CD4-positive, CD25-positive, alpha-beta regulatory T cell (primary cell): ENCODE data around the gene ANG. TPM values are rescaled to one million over a fixed set of nuclear protein-coding genes. Genes with fewer than 3 reads are reported as not detected.
"Not testable (repeated sequence)": the region's sequence is repeated elsewhere in the genome, so short reads cannot be mapped to it uniquely, and the experiment has no call there.

Experiments
- ATAC-seq, 2 donors: fragments of 150-1000 bp; cut with Tn5 transposase; one replicate each; pipeline ENCODE4 v1.10.0; 2021; ENCODE audit warnings: low read depth in 2 of 2, moderate number of reproducible peaks in 2 of 2, moderate library complexity in 1 of 2
- DNase-seq, 3 donors: peaks; one replicate each; pipeline versions ENCODE4 v3.0.0 to v3.0.0-alpha.2; 2012 to 2022; ENCODE audit warnings: mixed read lengths in 1 of 3
- H3K27ac ChIP-seq: one replicate; pipeline ENCODE4 v1.7.0; 2013; ENCODE audit warnings: mild to moderate bottlenecking, low read length; ENCODE audit not compliant: insufficient read depth, poor library complexity, severe bottlenecking
- H3K27me3 ChIP-seq: one replicate; pipeline ENCODE4 v1.7.0; 2013; ENCODE audit warnings: low read length; ENCODE audit not compliant: control insufficient read depth, insufficient read depth
- H3K36me3 ChIP-seq: one replicate; pipeline ENCODE4 v1.7.0; 2013; ENCODE audit warnings: mild to moderate bottlenecking, low read length, moderate library complexity; ENCODE audit not compliant: control insufficient read depth, insufficient read depth
- H3K4me1 ChIP-seq: 2 replicates; pipeline ENCODE4 v1.7.0; 2013; ENCODE audit warnings: mild to moderate bottlenecking, low read length; ENCODE audit not compliant: insufficient read depth, control insufficient read depth, poor library complexity, severe bottlenecking
- H3K4me3 ChIP-seq: one replicate; pipeline ENCODE4 v1.7.0; 2013; ENCODE audit warnings: low read depth, mild to moderate bottlenecking, low read length, moderate library complexity
- H3K9me3 ChIP-seq, 2 experiments: 1 replicate in 1 of 2; 2 replicates in 1 of 2; pipeline ENCODE4 v1.7.0; 2013; ENCODE audit warnings: low read length in 2 of 2, mild to moderate bottlenecking in 1 of 2, moderate library complexity in 1 of 2; ENCODE audit not compliant: control insufficient read depth in 2 of 2
- H3K27ac Mint-ChIP-seq, 3 donors: one replicate each; pipeline ENCODE4 v1.8.0; 2020 to 2022; ENCODE audit warnings: mild to moderate bottlenecking in 3 of 3, mixed read lengths in 3 of 3, moderate library complexity in 2 of 3
- H3K27me3 Mint-ChIP-seq: one replicate; pipeline ENCODE4 v1.8.0; 2022; ENCODE audit warnings: mild to moderate bottlenecking, mixed read lengths
- H3K36me3 Mint-ChIP-seq: one replicate; pipeline ENCODE4 v1.8.0; 2020; ENCODE audit warnings: mixed read lengths
- H3K4me1 Mint-ChIP-seq, 4 donors: one replicate each; pipeline ENCODE4 v1.8.0; 2020 to 2022; ENCODE audit warnings: mixed read lengths in 4 of 4, mild to moderate bottlenecking in 1 of 4
- H3K4me3 Mint-ChIP-seq, 4 donors: one replicate each; pipeline ENCODE4 v1.8.0; 2020 to 2022; ENCODE audit warnings: mild to moderate bottlenecking in 4 of 4, mixed read lengths in 4 of 4, moderate library complexity in 3 of 4
- H3K9me3 Mint-ChIP-seq, 7 donors: one replicate each; pipeline ENCODE4 v1.8.0; 2020 to 2022; ENCODE audit warnings: mixed read lengths in 7 of 7, mild to moderate bottlenecking in 3 of 7, moderate library complexity in 2 of 7
- polyA plus RNA-seq, 4 donors: library from polyadenylated mRNA; unstranded; fragments of 300-500 nt; fragmentation: Illumina TruSeq; gene quantifications; one replicate each; pipeline ENCODE4 v1.2.3, GENCODE V29; 2021
- total RNA-seq: library from RNA; stranded (reverse); gene quantifications from one replicate; pipeline ENCODE4 v1.2.3, GENCODE V29; 2022

ANG gene
- total and polyA plus RNA-seq, 5 donors from 2014 or later, result 0.59 to 2.3 (median 0.95) TPM

- ATAC-seq, H3K27ac Mint-ChIP-seq, H3K4me1 ChIP-seq, H3K9me3 Mint-ChIP-seq, H3K4me3 ChIP-seq, DNase-seq, H3K4me3 Mint-ChIP-seq, H3K36me3 Mint-ChIP-seq, H3K9me3 ChIP-seq, H3K36me3 ChIP-seq, H3K27ac ChIP-seq, H3K4me1 Mint-ChIP-seq: not testable (repeated sequence)
- peaks cover 11% of the 10 kb centered on the region for H3K27me3 ChIP-seq
- peaks cover 39% of the 10 kb centered on the region for H3K27me3 Mint-ChIP-seq
These were observed 37.6 kb downstream of the ANG start for GRCh38 chr14:20726121-20726520.

DNA sequence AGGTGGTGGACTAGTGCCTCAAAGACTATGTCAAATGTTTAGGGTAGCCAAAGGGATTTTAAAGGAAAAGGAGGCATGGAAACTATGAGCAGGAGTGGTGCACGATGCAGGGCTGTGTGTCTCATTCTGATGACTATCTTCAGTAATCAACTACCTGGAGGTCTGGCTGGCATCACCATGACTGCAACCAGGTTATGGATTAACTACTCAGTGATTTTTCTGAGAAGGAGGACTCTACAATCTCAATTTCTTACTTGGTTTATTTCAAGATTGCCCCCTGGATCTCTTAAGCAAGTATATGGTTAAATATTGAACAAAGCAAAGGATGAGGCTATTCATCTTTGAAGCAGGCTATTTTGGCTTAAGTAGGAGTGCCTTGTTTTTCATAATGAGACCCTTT lies 38.0 kb downstream of the ANG start:
- no peaks in the 10 kb centered on the region for H3K9me3 Mint-ChIP-seq

GRCh38 chr14:20730891-20731290 lies 42.3 kb downstream of the ANG start:
- Mint-ChIP-seq H3K4me3 (no peak overlapping the region), H3K9me3 (no peaks in the 10 kb centered on the region), H3K36me3 (peaks cover 3% of the 10 kb centered on the region), H3K4me1 (no peaks in the 10 kb centered on the region), H3K27ac (no peak overlapping the region), H3K27me3 (peaks cover 14% of the 10 kb centered on the region)
- no peak overlapping the region for H3K27ac ChIP-seq
- DNase-seq (no peak), ATAC-seq (no peak)
- H3K27me3 ChIP-seq, result peaks cover 6% of the 10 kb centered on the region
- H3K4me1 ChIP-seq, result no peaks in the 10 kb centered on the region
- H3K4me3 ChIP-seq, result no peak overlapping the region
- no peaks in the 10 kb centered on the region for H3K36me3 ChIP-seq
- no peaks in the 10 kb centered on the region for H3K9me3 ChIP-seq

More for the DNA sequence above, 38.0 kb downstream of the ANG start:
- H3K27ac Mint-ChIP-seq, result no peak overlapping the region
- H3K9me3 ChIP-seq, result no peaks in the 10 kb centered on the region
- DNase-seq, result no peak
- peaks cover 0 to 3% (median 0%) of the 10 kb centered on the region in 4 donors for H3K4me1 Mint-ChIP-seq
- ATAC-seq, result no peak
- H3K4me3 Mint-ChIP-seq, result no peak overlapping the region
- no peak overlapping the region for H3K27ac ChIP-seq
- no peak overlapping the region for H3K4me3 ChIP-seq
- no peaks in the 10 kb centered on the region for H3K4me1 ChIP-seq
- H3K27me3 ChIP-seq, result peaks cover 11% of the 10 kb centered on the region
- peaks cover 41% of the 10 kb centered on the region for H3K27me3 Mint-ChIP-seq
- no peaks in the 10 kb centered on the region for H3K36me3 ChIP-seq
- H3K36me3 Mint-ChIP-seq, result peaks cover 3% of the 10 kb centered on the region

GRCh38 chr14:20732477-20732876 lies 43.9 kb downstream of the ANG start:
- DNase-seq (no peak), ATAC-seq (no peak)
- no peaks in the 10 kb centered on the region for H3K4me1 Mint-ChIP-seq
- no peaks in the 10 kb centered on the region for H3K9me3 Mint-ChIP-seq
- Histone ChIP-seq H3K4me3 (no peak overlapping the region), H3K36me3 (no peaks in the 10 kb centered on the region), H3K9me3 (no peaks in the 10 kb centered on the region), H3K27me3 (peaks cover 4% of the 10 kb centered on the region), H3K4me1 (no peaks in the 10 kb centered on the region), H3K27ac (no peak overlapping the region)
- peaks cover 7% of the 10 kb centered on the region for H3K27me3 Mint-ChIP-seq
- no peak overlapping the region for H3K27ac Mint-ChIP-seq
- H3K4me3 Mint-ChIP-seq, result no peak overlapping the region
- peaks cover 3% of the 10 kb centered on the region for H3K36me3 Mint-ChIP-seq

DNA sequence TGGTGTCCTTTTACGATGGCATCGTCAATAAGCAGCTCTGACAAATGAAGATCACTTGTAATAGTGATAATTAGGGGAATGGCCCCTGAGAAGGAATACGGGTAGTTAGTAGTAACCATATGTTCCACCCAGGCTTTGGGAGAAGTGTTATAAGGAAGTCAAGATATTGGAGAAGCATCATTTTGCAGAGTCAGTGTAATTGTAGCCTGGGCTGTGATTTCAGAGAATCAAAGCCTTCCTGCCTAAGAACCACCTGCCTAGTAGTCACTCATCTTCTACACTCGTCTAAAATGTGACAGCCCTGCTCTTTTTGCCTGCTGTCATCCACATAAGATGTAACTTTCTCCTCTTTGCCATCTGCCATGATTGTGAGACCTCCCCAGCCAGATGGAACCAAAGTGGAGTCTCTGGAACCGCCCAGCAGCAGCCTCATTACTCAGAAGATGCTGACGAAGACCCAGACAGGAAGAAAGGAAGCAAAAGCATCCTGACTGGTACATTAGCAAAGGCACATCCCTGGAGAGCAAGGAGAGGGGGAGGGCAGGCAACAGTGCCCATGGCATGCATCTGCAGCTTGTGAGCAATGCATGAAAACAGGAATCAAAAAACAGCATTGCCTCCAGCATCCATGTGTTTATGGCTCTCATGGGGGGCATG lies 44.5 kb downstream of the ANG start:
- Histone ChIP-seq H3K4me3 (no peak overlapping the region), H3K4me1 (no peaks in the 10 kb centered on the region), H3K36me3 (no peaks in the 10 kb centered on the region), H3K27me3 (peaks cover 3% of the 10 kb centered on the region), H3K9me3 (no peaks in the 10 kb centered on the region), H3K27ac (no peak overlapping the region)
- ATAC-seq (no peak), DNase-seq (no peak)
- Mint-ChIP-seq H3K27ac (no peak overlapping the region), H3K4me3 (no peak overlapping the region), H3K36me3 (no peaks in the 10 kb centered on the region), H3K4me1 (no peaks in the 10 kb centered on the region), H3K27me3 (peaks cover 10% of the 10 kb centered on the region), H3K9me3 (no peaks in the 10 kb centered on the region)

DNA sequence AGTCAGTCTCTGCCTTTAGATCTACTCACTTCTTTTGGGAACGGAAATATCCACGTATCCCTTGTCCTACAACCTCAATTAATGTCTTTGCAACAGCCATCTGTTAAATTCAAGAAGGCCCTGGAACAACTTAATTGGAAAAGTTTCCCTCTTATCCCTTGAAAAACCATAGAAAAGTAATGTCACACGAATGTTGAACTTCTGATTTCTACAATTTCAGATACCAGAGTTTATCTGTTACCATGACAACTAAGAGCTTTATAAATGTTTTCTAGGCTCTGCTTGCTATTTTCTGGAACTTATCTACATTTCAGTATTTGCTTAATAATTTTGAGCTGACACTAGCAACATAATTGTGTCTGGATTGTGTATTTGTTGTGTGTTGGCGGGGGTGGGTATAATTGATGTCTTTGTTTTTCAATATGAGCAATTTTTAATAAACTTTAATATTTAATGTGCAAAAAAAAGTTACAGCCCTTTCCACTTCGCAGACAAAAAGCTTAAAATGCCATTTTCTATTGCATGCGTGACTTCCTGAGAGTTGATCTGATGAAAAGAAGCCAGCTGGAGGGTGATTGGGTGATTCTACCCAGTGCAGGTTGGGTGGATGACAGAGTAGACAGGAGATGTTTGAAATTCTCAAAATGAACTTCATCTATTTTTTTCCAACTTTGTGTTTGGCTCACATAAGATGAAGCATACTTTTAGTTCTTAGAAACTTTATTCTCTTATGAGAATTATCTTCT lies 45.3 kb downstream of the ANG start:
- no peak for ATAC-seq
- Mint-ChIP-seq H3K9me3 (no peaks in the 10 kb centered on the region), H3K4me3 (no peak overlapping the region), H3K27ac (peak overlapping the region in 1 of 3 donors; percentile 17), H3K36me3 (no peaks in the 10 kb centered on the region), H3K4me1 (no peaks in the 10 kb centered on the region), H3K27me3 (peaks cover 15% of the 10 kb centered on the region)
- H3K4me1 ChIP-seq, result no peaks in the 10 kb centered on the region
- H3K27ac ChIP-seq, result no peak overlapping the region
- no peaks in the 10 kb centered on the region for H3K9me3 ChIP-seq
- no peak overlapping the region for H3K4me3 ChIP-seq
- no peaks in the 10 kb centered on the region for H3K36me3 ChIP-seq
- no peak for DNase-seq
- H3K27me3 ChIP-seq, result peaks cover 5% of the 10 kb centered on the region

GRCh38 chr14:20734430-20734806 lies 45.9 kb downstream of the ANG start:
- ATAC-seq (no peak), DNase-seq (no peak)
- Histone ChIP-seq H3K27ac (no peak overlapping the region), H3K4me3 (no peak overlapping the region), H3K36me3 (no peaks in the 10 kb centered on the region), H3K27me3 (peaks cover 5% of the 10 kb centered on the region), H3K4me1 (no peaks in the 10 kb centered on the region), H3K9me3 (no peaks in the 10 kb centered on the region)
- H3K27ac Mint-ChIP-seq, result no peak overlapping the region
- peaks cover 18% of the 10 kb centered on the region for H3K27me3 Mint-ChIP-seq
- H3K4me1 Mint-ChIP-seq, result no peaks in the 10 kb centered on the region
- no peaks in the 10 kb centered on the region for H3K9me3 Mint-ChIP-seq
- no peaks in the 10 kb centered on the region for H3K36me3 Mint-ChIP-seq
- H3K4me3 Mint-ChIP-seq, result no peak overlapping the region

- H3K27ac Mint-ChIP-seq, H3K9me3 Mint-ChIP-seq, H3K9me3 ChIP-seq, H3K4me3 ChIP-seq, H3K36me3 Mint-ChIP-seq, DNase-seq, ATAC-seq, H3K4me3 Mint-ChIP-seq, H3K4me1 Mint-ChIP-seq, H3K27ac ChIP-seq, H3K36me3 ChIP-seq, H3K4me1 ChIP-seq, H3K27me3 ChIP-seq: not testable (repeated sequence)
- peaks cover 26% of the 10 kb centered on the region for H3K27me3 Mint-ChIP-seq
These were observed 49.7 kb downstream of the ANG start for GRCh38 chr14:20738292-20738691.
